Measurements from ENCODE around the gene NRGN.

Gene NRGN

GRCh38 chr11:124742555-124742954 is 2.8 kb downstream of the NRGN start:
- DNase-seq: no peak

GRCh38 chr11:124743050-124743449 is 3.3 kb downstream of the NRGN start:
- DNase-seq: no peak

- DNase-seq: no peak
These were observed 5.6 kb downstream of the NRGN start for GRCh38 chr11:124745270-124745834.

- DNase-seq: no peak
These were observed 6.3 kb downstream of the NRGN start for GRCh38 chr11:124745835-124746620.

- peak; percentile 79 for DNase-seq
These were observed 7.0 kb downstream of the NRGN start for GRCh38 chr11:124746621-124747243.

- no peak for DNase-seq
These were observed 7.8 kb downstream of the NRGN start for GRCh38 chr11:124747406-124748099.

- DNase-seq: no peak
These were observed 8.3 kb downstream of the NRGN start for GRCh38 chr11:124748100-124748418.

GRCh38 chr11:124748481-124749343 is 9.0 kb downstream of the NRGN start:
- no peak for DNase-seq

GRCh38 chr11:124749912-124750311 is 10.2 kb downstream of the NRGN start:
- DNase-seq: no peak

- DNase-seq: no peak
These were observed 11.6 kb downstream of the NRGN start for GRCh38 chr11:124751391-124751740.

GRCh38 chr11:124751741-124752470 is 12.2 kb downstream of the NRGN start, which contains the start of gene VSIG2:
Gene VSIG2 (minus strand): TSS chr11:124752255. CDS start chr11:124752137, 118 bp downstream.
- DNase-seq: no peak

- DNase-seq: no peak
These were observed 12.8 kb downstream of the NRGN start for GRCh38 chr11:124752471-124753102.

- DNase-seq: no peak
These were observed 13.5 kb downstream of the NRGN start for GRCh38 chr11:124753205-124753604.

GRCh38 chr11:124753624-124754023 is 13.9 kb downstream of the NRGN start:
- no peak for DNase-seq

GRCh38 chr11:124754309-124754708 is 14.6 kb downstream of the NRGN start:
- no peak for DNase-seq

GRCh38 chr11:124754710-124755109 is 15.0 kb downstream of the NRGN start:
- no peak for DNase-seq

- DNase-seq: no peak
These were observed 16.5 kb downstream of the NRGN start for GRCh38 chr11:124756033-124756752.

- no peak for DNase-seq
These were observed 17.0 kb downstream of the NRGN start for GRCh38 chr11:124756753-124757227.

GRCh38 chr11:124757320-124757719 is 17.6 kb downstream of the NRGN start:
- DNase-seq: no peak
